B cell (primary cell): Measurements from ENCODE around the gene TMEM132E. TPM values are rescaled to one million over a fixed set of nuclear protein-coding genes. Genes with fewer than 3 reads are reported as not detected.

Experiments
- ATAC-seq: fragments of 200-7000 bp; cut with Tn5 transposase; one replicate; pipeline ENCODE4 v1.10.0; 2021; ENCODE audit warnings: low read depth, mild to moderate bottlenecking, moderate number of reproducible peaks, moderate library complexity
- CTCF ChIA-PET: fragments of 350-600 bp; sonication (Branson Sonifier 250); formaldehyde crosslinking; loops from one replicate; lab custom pipeline; 2021; ENCODE audit warnings: antibody characterized with exemption, inconsistent platforms; lab: Charles Lee
- POLR2A ChIA-PET: fragments of 350-600 bp; sonication (Branson Sonifier 250); formaldehyde crosslinking; loops from one replicate; lab custom pipeline; 2021; ENCODE audit warnings: antibody characterized with exemption; lab: Charles Lee
- DNase-seq: peaks from one replicate; pipeline ENCODE4 v3.0.0; 2013
- H2AFZ ChIP-seq: 2 replicates; pipeline ENCODE4 v1.6.1; 2012; ENCODE audit warnings: mild to moderate bottlenecking, low read depth, low read length; ENCODE audit not compliant: insufficient read depth, poor library complexity, severe bottlenecking
- H3K27ac ChIP-seq, 2 donors: 1 replicate in 1 of 2; 2 replicates in 1 of 2; pipeline ENCODE4 v1.5.1; 2012 to 2013; ENCODE audit warnings: low read length in 2 of 2, mild to moderate bottlenecking in 2 of 2, moderate library complexity in 1 of 2
- H3K27me3 ChIP-seq, 4 experiments: fragments of 200-600 bp in 1 of 4; sonication (generic) in 1 of 4; replicated peaks in 1 of 4; 1 replicate in 2 of 4; 2 replicates in 2 of 4; pipeline versions ENCODE4 v1.6.1 to v1.7.0; 2013 to 2016; ENCODE audit warnings: low read length in 3 of 4, mild to moderate bottlenecking in 2 of 4, mixed read lengths in 1 of 4, moderate library complexity in 1 of 4; ENCODE audit not compliant: insufficient read depth in 4 of 4, control insufficient read depth in 3 of 4; ENCODE audit errors: control extremely low read depth in 1 of 4
- H3K36me3 ChIP-seq, 2 experiments: replicated peaks in 1 of 2; 1 replicate in 1 of 2; 2 replicates in 1 of 2; pipeline versions ENCODE4 v1.6.1 to v1.7.1; 2013; ENCODE audit warnings: low read length in 1 of 2; ENCODE audit not compliant: insufficient read depth in 2 of 2, control insufficient read depth in 1 of 2; ENCODE audit errors: control extremely low read depth in 1 of 2, extremely low read depth in 1 of 2
- H3K4me1 ChIP-seq, 2 donors: fragments of 200-600 bp in 1 of 2; sonication (generic) in 1 of 2; 1 replicate in 1 of 2; 2 replicates in 1 of 2; pipeline versions ENCODE4 v1.5.1 to v1.6.1; 2013 to 2017; ENCODE audit warnings: low read length in 2 of 2; ENCODE audit not compliant: control insufficient read depth in 2 of 2, insufficient read depth in 2 of 2
- H3K4me2 ChIP-seq: replicated peaks from 2 replicates; pipeline ENCODE3; 2012; ENCODE audit warnings: mild to moderate bottlenecking, low read depth, low read length; ENCODE audit not compliant: poor library complexity, severe bottlenecking
- H3K4me3 ChIP-seq, 5 experiments: fragments of 200-600 bp in 1 of 5; sonication (generic) in 1 of 5; 1 replicate in 3 of 5; 2 replicates in 2 of 5; pipeline versions ENCODE4 v1.5.1 to v1.7.0; 2011 to 2016; ENCODE audit warnings: low read length in 4 of 5, mild to moderate bottlenecking in 4 of 5, low read depth in 2 of 5, control low read depth in 1 of 5, moderate library complexity in 1 of 5; ENCODE audit not compliant: insufficient read depth in 1 of 5; ENCODE audit errors: control extremely low read depth in 1 of 5, extremely low read depth in 1 of 5
- H3K79me2 ChIP-seq: fragments of 200-600 bp; sonication (generic); one replicate; pipeline ENCODE4 v1.6.0; 2016; ENCODE audit warnings: low read length; ENCODE audit not compliant: control insufficient read depth, insufficient read depth
- H3K9ac ChIP-seq: fragments of 200-600 bp; sonication (generic); 2 replicates; pipeline ENCODE4 v1.6.1; 2017; ENCODE audit warnings: mild to moderate bottlenecking, low read length, moderate library complexity
- H3K9me3 ChIP-seq, 3 donors: one replicate each; pipeline versions ENCODE4 v1.6.1 to v1.7.1; 2013; ENCODE audit warnings: low read length in 2 of 3; ENCODE audit not compliant: control insufficient read depth in 2 of 3, insufficient read depth in 1 of 3; ENCODE audit errors: control extremely low read depth in 1 of 3
- H4K20me1 ChIP-seq: 2 replicates; pipeline ENCODE4 v1.6.0; 2012; ENCODE audit warnings: mild to moderate bottlenecking, low read length; ENCODE audit not compliant: insufficient read depth, control insufficient read depth, poor library complexity, severe bottlenecking
- H3K27ac Mint-ChIP-seq: one replicate; pipeline ENCODE4 v1.8.0; 2021; ENCODE audit warnings: mixed read lengths
- H3K27me3 Mint-ChIP-seq: one replicate; pipeline ENCODE4 v1.8.0; 2021; ENCODE audit warnings: mixed read lengths
- H3K4me1 Mint-ChIP-seq: one replicate; pipeline ENCODE4 v1.8.0; 2021; ENCODE audit warnings: mixed read lengths
- H3K4me3 Mint-ChIP-seq: one replicate; pipeline ENCODE4 v1.8.0; 2021; ENCODE audit warnings: mixed read lengths
- H3K9me3 Mint-ChIP-seq: one replicate; pipeline ENCODE4 v1.8.0; 2022; ENCODE audit warnings: mixed read lengths; ENCODE audit not compliant: insufficient read depth
- EZH2 ChIP-seq: IDR thresholded peaks from 2 replicates; pipeline ENCODE4 v1.6.1; 2012; ENCODE audit warnings: borderline replicate concordance, low read depth, mild to moderate bottlenecking, moderate library complexity, low read length; ENCODE audit not compliant: insufficient read depth, poor library complexity, severe bottlenecking
- WGBS: methylation state at CpG from one replicate; pipeline ENCODE4 v1.1.5; 2013; ENCODE audit warnings: missing lambda C conversion rate; ENCODE audit not compliant: insufficient coverage; 5-methylcytosine and 5-hydroxymethylcytosine counted together
- intact Hi-C: fragments of 100-400 bp; cut with micrococcal nuclease; formaldehyde crosslinking; loops from one replicate; pipeline ENCODE4 v1.10.0; 2022
- polyA plus RNA-seq: library from polyadenylated mRNA; depleted of rRNA; stranded (reverse); fragments of >200 nt; gene quantifications from 2 replicates; pipeline ENCODE4 v1.2.3, GENCODE V29; 2012
- total RNA-seq, 2 donors: library from RNA; stranded (reverse); fragments of 120-200 nt in 1 of 2; gene quantifications; 1 replicate in 1 of 2; 2 replicates in 1 of 2; pipeline versions ENCODE4 v1.2.3 to v1.2.4, GENCODE V29; 2013 to 2022
- TF ChIP-seq, protein P1 (sequence below): fragments of 200-600 bp; IDR thresholded peaks from one replicate; pipeline ENCODE4 v1.8.0; 2022; ENCODE audit warnings: antibody characterized with exemption, mild to moderate bottlenecking

Gene TMEM132E
- total and polyA plus RNA-seq, 2 donors (not counting 1 experiment from before 2014, with no cell fraction given): not detected

DNA sequence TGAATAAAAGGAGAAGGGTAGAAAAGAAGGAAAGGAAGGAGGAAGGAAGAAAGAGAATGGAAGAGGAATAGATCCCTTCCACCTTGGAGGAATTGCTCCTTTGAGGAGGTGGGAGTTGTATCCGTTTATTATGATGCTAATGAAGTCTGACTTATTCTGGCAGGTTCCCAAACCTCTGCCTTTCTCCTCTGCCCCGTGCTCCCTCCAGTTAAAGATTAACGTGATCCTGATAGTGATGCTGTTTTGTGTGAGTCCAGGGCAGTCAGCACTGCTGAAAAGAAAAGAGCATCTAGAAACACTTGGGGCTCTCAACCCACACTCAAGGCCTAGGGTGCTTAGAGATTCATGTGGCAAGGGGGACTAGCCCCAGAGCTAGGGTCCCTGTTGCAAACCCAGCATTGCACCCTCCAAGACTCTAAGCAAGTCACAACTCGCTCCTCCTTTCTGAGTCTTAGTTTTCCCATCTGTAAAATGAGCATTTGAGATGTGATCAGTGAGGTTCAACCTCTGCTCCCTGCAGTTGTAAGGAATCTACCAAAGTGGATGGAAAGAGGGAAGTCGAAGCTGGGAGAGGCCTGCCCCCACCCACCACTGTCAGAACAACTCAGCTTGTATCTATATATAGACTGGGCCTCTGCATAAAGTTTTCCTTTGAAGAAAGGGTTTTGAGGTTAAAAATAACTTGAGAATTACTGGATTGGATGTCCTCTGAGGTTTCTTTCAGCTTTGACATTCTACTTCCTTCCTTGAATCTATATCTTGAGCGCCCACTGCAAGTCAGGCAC, 46.9 kb upstream of the TMEM132E start:
- DNase-seq (no peak), ATAC-seq (no peak)
- ChIA-PET POLR2A (no interaction called here), CTCF (no interaction called here)
- Histone ChIP-seq H3K4me2 (no peak overlapping the region), H3K27ac (no peak overlapping the region), H3K4me1 (no peaks in the 10 kb centered on the region), H3K9me3 (no peaks in the 10 kb centered on the region), H3K79me2 (no peaks in the 10 kb centered on the region), H3K36me3 (no peaks in the 10 kb centered on the region), H4K20me1 (no peaks in the 10 kb centered on the region), H2AFZ (no peak overlapping the region), H3K27me3 (peaks cover 0 to 20% (median 5%) of the 10 kb centered on the region in 4 experiments), H3K4me3 (no peak overlapping the region), H3K9ac (no peak overlapping the region)
- Mint-ChIP-seq H3K4me3 (no peak overlapping the region), H3K27me3 (peaks cover 46% of the 10 kb centered on the region), H3K4me1 (no peaks in the 10 kb centered on the region), H3K9me3 (no peaks in the 10 kb centered on the region), H3K27ac (no peak overlapping the region)
- intact Hi-C loops: no loop called here
- 60% methylated on average over 3 of the region's 6 CpGs for WGBS
- TF ChIP-seq EZH2: no peak
- TF ChIP-seq, protein P1, sequence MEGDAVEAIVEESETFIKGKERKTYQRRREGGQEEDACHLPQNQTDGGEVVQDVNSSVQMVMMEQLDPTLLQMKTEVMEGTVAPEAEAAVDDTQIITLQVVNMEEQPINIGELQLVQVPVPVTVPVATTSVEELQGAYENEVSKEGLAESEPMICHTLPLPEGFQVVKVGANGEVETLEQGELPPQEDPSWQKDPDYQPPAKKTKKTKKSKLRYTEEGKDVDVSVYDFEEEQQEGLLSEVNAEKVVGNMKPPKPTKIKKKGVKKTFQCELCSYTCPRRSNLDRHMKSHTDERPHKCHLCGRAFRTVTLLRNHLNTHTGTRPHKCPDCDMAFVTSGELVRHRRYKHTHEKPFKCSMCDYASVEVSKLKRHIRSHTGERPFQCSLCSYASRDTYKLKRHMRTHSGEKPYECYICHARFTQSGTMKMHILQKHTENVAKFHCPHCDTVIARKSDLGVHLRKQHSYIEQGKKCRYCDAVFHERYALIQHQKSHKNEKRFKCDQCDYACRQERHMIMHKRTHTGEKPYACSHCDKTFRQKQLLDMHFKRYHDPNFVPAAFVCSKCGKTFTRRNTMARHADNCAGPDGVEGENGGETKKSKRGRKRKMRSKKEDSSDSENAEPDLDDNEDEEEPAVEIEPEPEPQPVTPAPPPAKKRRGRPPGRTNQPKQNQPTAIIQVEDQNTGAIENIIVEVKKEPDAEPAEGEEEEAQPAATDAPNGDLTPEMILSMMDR: no peak

DNA sequence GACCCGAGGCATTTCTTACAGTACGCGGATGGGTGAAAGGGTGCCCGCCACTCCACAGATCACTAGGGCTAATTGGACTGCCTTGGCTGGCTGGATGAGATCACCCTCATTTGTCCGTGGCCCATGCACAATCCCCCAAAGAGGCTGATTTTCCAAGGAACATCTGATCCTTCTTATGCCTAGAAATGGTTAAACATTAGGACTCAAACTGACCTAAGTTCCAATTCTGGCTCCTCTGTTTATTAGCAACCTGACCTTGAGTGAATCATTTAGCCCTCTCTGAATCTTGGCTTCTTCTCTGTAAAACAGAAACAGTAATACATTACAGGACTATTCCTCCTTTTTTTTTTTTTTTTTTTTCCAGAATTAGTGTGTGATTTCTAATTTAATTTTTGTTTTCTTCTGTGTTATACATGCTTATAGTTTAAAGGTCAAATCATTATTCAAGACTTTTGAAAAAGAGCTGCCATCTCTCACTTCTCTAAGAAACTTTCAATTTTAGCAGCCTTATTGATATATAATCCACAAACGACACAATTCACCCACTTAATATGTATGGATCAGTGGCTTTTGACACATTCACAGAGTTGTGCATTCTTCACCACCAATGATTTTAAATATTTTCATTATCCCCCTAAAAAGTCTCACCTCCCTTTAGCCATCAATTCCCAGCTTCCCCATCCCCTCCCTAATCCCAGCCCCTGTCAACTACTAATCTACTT, 45.4 kb upstream of the TMEM132E start:
- no peak overlapping the region for H3K27ac Mint-ChIP-seq
- no peaks in the 10 kb centered on the region for H3K4me1 Mint-ChIP-seq
- no peaks in the 10 kb centered on the region for H4K20me1 ChIP-seq
- no peaks in the 10 kb centered on the region for H3K79me2 ChIP-seq
- H3K9ac ChIP-seq: no peak overlapping the region
- no peak overlapping the region for H3K4me3 Mint-ChIP-seq
- no peaks in the 10 kb centered on the region for H3K36me3 ChIP-seq
- H2AFZ ChIP-seq: no peak overlapping the region
- DNase-seq (no peak), ATAC-seq (no peak)
- H3K9me3 Mint-ChIP-seq: no peaks in the 10 kb centered on the region
- H3K27ac ChIP-seq: no peak overlapping the region
- intact Hi-C loops: no loop called here
- no peaks in the 10 kb centered on the region for H3K4me1 ChIP-seq
- ChIA-PET POLR2A (no interaction called here), CTCF (no interaction called here)
- WGBS: 96% methylated on average over 5 of the region's 6 CpGs
- peaks cover 0 to 15% (median 5%) of the 10 kb centered on the region in 4 experiments for H3K27me3 ChIP-seq
- H3K4me2 ChIP-seq: no peak overlapping the region
- no peak overlapping the region for H3K4me3 ChIP-seq
- no peak for TF ChIP-seq EZH2
- TF ChIP-seq, protein P1: no peak
- peaks cover 37% of the 10 kb centered on the region for H3K27me3 Mint-ChIP-seq
- no peaks in the 10 kb centered on the region for H3K9me3 ChIP-seq
